Upper lobe of right lung (tissue), 1 donor: ENCODE results near the gene KRTAP5-6. TPM values are rescaled to one million over a fixed set of nuclear protein-coding genes. Genes with fewer than 3 reads are reported as not detected.

ENCODE experiments used
- ATAC-seq: fragments of 200-7000 bp; cut with Tn5 transposase; one replicate; pipeline ENCODE4 v1.9.1; 2020; ENCODE audit warnings: mild to moderate bottlenecking, moderate library complexity
- DNase-seq: peaks from one replicate; pipeline ENCODE4 v3.0.0-alpha.2; 2020
- H3K27ac ChIP-seq: fragments of 200-600 bp; one replicate; pipeline ENCODE4 v1.8.0; 2022
- H3K27me3 ChIP-seq: fragments of 200-600 bp; one replicate; pipeline ENCODE4 v1.8.0; 2022; ENCODE audit warnings: mild to moderate bottlenecking
- H3K36me3 ChIP-seq: fragments of 200-600 bp; one replicate; pipeline ENCODE4 v1.8.0; 2022
- H3K4me1 ChIP-seq: fragments of 200-600 bp; one replicate; pipeline ENCODE4 v1.8.0; 2022
- H3K4me3 ChIP-seq: fragments of 200-600 bp; one replicate; pipeline ENCODE4 v1.8.0; 2022; ENCODE audit warnings: mild to moderate bottlenecking
- H3K9me3 ChIP-seq: fragments of 200-600 bp; one replicate; pipeline ENCODE4 v1.8.0; 2022
- intact Hi-C: fragments of 100-400 bp; cut with DNase I; formaldehyde crosslinking; loops from one replicate; pipeline ENCODE4 v1.11.0; 2022
- total RNA-seq: library from RNA; stranded (reverse); fragmentation: NEBNext Ultra II Directional; extraction: Animal tissue kit (Norgen Biotek cat#: 25700); gene quantifications from one replicate; pipeline ENCODE4 v1.2.1, GENCODE V29; 2021
- TF ChIP-seq, protein P1 (sequence below): fragments of 200-600 bp; IDR thresholded peaks from one replicate; pipeline ENCODE4 v1.8.0; 2022; ENCODE audit warnings: antibody characterized with exemption
- donor health status: DM: no; HTN: yes; CAD: no; lungs with severe emphysema.

KRTAP5-6 gene
- total RNA-seq, 1 donor from 2014 or later = not detected

- no peaks in the 10 kb centered on the region for H3K36me3 ChIP-seq
- peaks cover 8% of the 10 kb centered on the region for H3K27me3 ChIP-seq
- TF ChIP-seq, protein P1, sequence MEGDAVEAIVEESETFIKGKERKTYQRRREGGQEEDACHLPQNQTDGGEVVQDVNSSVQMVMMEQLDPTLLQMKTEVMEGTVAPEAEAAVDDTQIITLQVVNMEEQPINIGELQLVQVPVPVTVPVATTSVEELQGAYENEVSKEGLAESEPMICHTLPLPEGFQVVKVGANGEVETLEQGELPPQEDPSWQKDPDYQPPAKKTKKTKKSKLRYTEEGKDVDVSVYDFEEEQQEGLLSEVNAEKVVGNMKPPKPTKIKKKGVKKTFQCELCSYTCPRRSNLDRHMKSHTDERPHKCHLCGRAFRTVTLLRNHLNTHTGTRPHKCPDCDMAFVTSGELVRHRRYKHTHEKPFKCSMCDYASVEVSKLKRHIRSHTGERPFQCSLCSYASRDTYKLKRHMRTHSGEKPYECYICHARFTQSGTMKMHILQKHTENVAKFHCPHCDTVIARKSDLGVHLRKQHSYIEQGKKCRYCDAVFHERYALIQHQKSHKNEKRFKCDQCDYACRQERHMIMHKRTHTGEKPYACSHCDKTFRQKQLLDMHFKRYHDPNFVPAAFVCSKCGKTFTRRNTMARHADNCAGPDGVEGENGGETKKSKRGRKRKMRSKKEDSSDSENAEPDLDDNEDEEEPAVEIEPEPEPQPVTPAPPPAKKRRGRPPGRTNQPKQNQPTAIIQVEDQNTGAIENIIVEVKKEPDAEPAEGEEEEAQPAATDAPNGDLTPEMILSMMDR = no peak
- peak; percentile 65 for DNase-seq
- H3K27ac ChIP-seq = no peak overlapping the region
- intact Hi-C loops = no loop called here
- H3K4me1 ChIP-seq = no peaks in the 10 kb centered on the region
- no peak for ATAC-seq
- no peak overlapping the region for H3K4me3 ChIP-seq
- no peaks in the 10 kb centered on the region for H3K9me3 ChIP-seq
Measured at GRCh38 chr11:1746511-1746931, 49.5 kb downstream of the KRTAP5-6 start.

DNA sequence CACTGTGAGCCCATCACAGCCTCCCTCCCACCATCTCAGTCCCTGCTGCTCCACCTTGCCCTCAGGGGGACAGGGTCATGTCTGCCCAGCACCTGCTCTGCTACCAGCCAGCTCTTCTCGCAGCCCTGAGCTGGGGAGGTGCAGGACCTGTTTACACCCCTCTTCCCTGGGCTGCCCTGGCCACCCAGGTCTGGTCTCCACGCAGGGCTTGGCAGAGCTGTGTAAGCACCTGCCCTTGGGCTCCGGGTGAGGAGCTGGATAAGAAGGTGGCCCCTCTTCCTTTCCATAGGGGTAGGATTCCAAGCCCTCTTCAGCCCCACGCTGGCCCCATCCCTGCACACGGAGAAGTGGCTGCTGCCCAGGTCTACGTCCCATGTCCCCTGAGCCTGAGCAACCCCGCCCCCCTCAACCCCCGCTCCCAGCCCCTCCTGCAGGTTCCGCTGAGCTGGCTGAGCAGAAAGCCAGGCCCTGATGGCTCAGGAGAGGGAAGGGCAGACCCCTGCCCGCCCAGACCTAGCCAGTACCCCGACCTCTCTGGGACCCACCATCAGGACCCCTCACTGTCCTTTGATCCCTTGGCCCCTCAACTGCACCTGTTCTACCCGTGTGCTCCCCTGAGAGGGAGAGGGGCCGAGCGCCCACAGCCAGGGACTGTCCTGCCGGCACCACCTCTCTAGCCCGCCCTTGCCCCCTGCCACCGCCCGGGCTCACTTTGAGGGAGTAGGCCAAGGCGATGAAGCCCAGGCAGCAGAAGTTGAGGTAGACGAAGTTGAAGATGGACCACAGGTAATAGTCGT is 50.2 kb downstream of the KRTAP5-6 start:
- peak; percentile 61 for DNase-seq
- Histone ChIP-seq H3K9me3 (no peaks in the 10 kb centered on the region), H3K27ac (no peak overlapping the region), H3K27me3 (peaks cover 8% of the 10 kb centered on the region), H3K4me1 (no peaks in the 10 kb centered on the region), H3K36me3 (peaks cover under 1% of the 10 kb centered on the region), H3K4me3 (no peak overlapping the region)
- ATAC-seq = no peak
- TF ChIP-seq, protein P1 = no peak
- intact Hi-C loops = no loop called here

Other genes with a start within 250 kb of the KRTAP5-6 start
- 58.9 TPM for gene MOB2, start 210.4 kb upstream of the KRTAP5-6 start, total RNA-seq
- gene DUSP8, start 124.9 kb upstream of the KRTAP5-6 start, total RNA-seq = 18.0 TPM
- gene KRTAP5-1, start 111.9 kb upstream of the KRTAP5-6 start, total RNA-seq = not detected
- not detected for gene KRTAP5-2, start 98.9 kb upstream of the KRTAP5-6 start, total RNA-seq
- not detected for gene KRTAP5-3, start 88.7 kb upstream of the KRTAP5-6 start, total RNA-seq
- not detected for gene KRTAP5-4, start 75.1 kb upstream of the KRTAP5-6 start, total RNA-seq
- gene KRTAP5-5, start 67.4 kb upstream of the KRTAP5-6 start, total RNA-seq = not detected
- gene IFITM10, start 53.4 kb downstream of the KRTAP5-6 start, total RNA-seq = 7.9 TPM
- 2,038 TPM for gene CTSD, start 66.7 kb downstream of the KRTAP5-6 start, total RNA-seq
- 12.5 TPM for gene SYT8, start 137.8 kb downstream of the KRTAP5-6 start, total RNA-seq
- 6.9 TPM for gene TNNI2, start 141.8 kb downstream of the KRTAP5-6 start, total RNA-seq
- gene LSP1, start 155.9 kb downstream of the KRTAP5-6 start, total RNA-seq = 78.2 TPM
- gene PRR33, start 194.7 kb downstream of the KRTAP5-6 start, total RNA-seq = not detected
- gene TNNT3, start 222.5 kb downstream of the KRTAP5-6 start, total RNA-seq = 0.43 TPM